Measurements from ENCODE around the gene ZBTB7C.

ZBTB7C gene

DNA sequence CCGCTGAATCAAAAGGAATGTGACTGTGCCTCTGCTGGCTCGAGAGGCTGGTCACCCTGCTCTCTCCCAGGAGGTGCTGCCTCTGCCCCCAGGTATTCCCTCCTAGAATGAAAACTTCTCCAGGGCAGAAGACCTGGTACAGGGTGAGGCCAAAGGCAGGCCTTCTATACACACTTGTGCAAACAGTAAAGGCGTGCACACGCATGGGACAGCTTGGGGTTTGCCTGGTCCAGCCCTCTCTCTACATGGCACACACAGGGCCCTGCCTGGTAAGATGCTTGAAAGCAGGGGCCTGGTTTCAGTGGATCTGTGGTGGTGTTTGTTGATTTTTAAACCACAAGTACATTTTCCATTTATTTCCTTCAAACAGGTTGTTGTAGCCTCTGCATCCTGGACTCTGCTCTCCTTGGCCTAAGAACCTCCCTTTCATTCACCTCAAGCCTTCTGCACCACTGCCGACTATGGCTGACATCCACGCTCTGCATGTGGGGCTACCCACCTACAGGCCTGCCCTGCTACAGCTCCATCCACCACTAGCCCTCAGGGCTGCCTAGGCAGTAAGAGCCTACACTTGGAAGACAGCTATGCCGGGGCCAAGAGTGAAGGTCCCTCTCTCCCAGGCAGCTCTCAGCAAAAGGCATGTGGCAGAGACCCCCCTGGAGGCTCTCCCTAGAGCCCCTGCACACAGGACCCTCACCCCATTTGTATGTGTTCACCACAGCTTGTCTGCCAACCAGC, 190.7 kb downstream of the ZBTB7C start:
- DNase-seq (ENCODE audit: low read depth in 2 of 2): no peak

DNA sequence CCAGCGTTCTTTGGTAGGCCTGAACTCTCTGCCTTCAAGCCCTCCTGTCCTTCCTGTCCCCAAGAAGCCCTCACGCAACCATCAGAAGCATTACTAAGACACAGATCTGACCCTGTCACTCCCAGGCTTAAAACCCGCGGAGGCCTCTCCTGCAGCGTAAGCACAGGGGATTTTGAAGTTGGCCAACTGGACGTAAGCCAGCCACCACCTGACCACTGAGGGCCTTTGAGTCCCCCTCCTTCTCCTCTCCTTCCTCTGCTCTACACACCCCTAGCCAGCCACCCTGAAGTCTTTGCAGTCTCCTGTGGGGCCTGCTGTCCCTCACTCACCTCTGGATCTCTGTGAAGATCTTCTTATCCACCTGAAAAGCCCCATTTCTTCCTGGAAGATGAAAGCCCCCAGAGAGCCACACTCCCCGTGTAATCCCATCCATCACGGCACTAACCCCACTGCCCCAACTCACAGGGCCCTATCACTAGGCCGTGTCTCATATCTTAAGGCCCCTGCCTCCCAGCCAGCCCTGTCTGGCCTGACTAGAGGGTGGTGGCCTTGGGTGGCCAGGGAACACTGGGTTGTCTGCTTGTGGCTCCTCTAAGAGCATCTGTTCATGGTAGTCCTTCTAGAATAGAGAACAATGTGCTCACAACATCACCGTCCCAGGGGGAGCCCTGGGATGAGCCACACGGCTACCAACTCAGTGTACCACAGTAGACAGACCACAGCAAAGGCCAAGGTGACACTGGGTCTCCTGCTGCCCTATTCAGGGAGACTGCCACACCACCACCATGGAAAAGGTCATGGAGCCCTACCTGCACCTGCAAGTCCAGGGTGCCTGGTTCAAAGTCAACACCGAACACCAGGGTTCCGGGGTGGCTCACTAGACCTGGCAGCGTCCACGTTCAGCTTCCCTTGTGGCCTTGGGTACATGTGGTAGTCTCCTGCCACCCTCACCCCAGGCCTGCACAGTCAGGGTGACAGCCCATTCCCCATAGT, 191.6 kb downstream of the ZBTB7C start:
- DNase-seq (ENCODE audit: low read depth in 2 of 2): no peak

DNA sequence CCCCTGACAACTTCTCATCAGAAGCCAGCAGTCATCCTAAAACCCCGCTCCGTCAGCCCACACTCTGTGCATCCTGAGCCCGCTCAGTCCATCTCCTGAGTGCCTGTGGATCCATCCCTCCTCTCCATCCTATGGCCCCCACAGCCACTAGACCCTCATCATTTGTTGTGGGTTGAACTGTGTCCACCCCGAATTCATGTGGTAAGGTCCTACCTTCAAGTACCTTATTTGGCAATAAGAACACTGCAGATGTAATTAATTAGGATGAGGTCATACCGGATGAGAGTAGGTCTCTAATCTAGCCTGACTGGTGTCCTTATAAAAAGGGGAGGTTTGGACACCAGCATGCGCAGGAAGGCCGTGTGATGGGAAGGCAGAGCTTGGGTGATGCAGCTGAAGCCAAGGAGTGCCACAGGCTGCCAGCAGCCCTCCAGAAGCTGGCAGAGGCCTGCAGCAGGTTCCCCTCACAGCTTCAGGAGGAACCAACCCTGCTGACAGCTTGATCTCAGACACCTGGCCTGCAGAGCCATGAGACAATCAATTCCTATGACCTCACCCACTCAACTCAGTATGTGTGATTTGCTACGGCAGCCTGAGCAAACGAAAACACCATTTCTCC, 192.4 kb downstream of the ZBTB7C start:
- no peak for DNase-seq (ENCODE audit: low read depth in 2 of 2)

DNA sequence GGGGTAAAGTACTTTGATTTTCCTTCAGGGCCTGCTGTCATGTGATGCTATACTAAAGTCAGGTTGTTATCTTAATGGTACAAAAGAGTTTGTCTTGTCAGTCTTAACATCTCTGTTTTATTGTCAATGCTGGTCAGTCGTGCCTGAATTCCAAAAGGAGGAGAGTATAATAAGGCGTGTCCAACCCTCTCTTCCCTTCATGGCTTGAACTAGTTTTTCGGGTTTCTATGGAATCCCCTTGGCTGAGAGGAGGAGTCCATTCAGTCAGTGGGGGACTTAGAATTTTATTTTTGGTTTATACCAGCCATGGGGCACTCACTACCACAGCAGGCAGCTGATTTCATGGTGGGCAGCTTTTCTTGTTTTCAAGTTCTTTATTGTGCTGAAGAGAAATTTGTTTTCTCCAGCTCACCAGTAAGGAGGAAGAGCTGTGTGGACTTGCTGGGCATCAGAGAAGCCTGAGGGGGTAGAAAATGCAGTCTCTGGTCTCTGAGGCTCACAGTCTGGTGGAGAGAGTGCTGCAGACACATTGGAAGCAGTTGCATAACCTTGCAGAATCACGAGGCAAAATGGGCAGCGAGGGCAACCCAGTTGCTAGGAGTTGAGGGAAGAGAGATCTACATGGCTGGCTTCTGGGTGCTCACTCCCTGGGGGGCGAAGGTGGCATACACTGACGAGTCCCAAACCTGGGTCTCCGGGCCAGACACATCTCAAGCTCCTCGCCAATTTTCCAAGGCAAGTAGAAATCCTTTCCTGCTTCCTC, 193.1 kb downstream of the ZBTB7C start:
- no peak for DNase-seq (ENCODE audit: low read depth in 2 of 2)

DNA sequence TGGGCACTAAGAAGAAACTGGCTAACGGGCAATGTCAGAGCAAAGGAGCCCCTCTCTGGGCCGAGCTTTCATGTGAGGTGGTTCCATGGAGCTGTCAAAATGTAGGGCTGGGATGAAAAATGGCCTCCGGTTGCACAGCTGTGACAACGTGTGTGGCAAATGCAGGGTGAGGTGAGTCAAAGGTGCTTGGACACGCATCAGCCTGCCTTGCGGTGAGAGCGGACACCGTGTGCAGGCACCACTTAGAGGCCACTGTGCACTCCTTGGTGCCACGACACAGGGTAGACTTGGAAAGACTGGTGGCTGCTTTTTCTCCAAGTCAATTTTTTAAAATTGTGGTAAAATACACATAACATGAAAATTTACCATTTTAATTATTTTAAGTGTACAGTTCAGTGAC, 195.4 kb downstream of the ZBTB7C start:
- DNase-seq (ENCODE audit: low read depth in 2 of 2): no peak

DNA sequence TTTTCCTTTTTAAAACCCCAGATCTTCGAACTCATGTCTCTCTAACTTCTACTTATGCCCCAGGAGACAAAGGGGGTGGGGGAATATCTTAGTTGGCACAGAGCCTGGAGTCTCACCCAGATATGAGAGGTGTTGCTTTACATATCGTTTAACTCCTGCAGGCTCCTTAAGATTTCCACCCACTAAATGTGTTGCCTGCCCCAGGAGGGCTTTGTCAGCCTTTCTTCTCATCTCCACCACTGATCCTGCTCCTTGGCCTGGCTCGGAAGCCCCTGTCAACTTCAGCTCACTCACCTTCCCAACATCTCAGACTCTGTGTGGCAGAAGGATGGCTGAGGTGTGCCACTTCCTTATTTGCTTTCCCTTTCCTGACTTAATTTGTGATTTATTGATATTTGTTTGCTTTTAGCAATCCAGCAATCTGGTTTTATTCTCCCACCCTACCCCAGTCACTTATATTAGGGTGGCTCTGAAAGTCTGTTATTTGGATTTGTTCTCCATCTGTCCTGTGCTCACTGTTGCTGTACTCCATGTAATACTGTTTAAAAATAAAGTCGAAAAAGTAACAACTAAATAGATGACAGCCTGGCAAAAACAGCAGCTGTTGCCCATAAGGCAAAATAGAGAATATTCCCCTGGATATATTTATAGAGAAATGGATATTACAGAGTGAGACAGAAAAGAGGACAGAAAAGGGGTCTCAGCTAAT, 200.6 kb downstream of the ZBTB7C start:
- DNase-seq (ENCODE audit: low read depth in 2 of 2): no peak

DNA sequence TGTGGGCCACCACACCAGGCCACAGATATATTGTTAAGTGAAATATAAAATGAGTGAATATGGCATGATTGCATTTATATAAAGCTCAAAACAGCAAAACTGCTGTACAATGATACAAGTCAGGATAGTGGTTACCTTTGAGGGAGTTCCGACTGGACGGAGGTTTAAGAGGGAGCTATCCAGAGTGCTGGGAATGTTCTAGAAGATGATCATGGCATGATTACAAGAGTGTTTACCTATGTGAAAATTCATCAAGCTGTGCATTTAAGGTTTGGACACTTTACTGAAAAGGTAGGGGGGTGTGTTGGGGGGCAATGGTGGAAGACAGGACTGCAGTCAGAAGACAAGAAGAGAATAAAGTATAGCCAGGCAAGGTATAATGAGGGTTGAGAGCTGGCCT, 201.4 kb downstream of the ZBTB7C start:
- DNase-seq (ENCODE audit: low read depth in 2 of 2): no peak

DNA sequence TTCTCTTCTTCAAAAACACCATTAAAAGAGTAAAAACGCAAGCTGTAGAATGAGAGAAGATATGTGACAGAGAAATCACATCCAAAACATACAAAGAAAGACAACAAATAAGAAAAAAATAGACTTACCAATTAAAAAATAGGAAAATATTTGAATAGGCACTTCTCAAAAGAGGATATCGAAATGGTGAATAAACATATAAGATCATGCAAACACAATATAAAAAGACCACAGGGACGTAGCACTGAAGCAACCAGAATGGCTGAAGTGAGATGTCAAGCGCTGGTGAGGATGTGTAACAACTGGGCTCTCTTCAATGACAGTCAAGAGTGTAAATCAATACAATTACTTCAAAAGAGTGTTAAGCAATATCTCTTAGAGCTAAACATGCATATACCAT, 202.3 kb downstream of the ZBTB7C start:
- no peak for DNase-seq (ENCODE audit: low read depth in 2 of 2)

DNA sequence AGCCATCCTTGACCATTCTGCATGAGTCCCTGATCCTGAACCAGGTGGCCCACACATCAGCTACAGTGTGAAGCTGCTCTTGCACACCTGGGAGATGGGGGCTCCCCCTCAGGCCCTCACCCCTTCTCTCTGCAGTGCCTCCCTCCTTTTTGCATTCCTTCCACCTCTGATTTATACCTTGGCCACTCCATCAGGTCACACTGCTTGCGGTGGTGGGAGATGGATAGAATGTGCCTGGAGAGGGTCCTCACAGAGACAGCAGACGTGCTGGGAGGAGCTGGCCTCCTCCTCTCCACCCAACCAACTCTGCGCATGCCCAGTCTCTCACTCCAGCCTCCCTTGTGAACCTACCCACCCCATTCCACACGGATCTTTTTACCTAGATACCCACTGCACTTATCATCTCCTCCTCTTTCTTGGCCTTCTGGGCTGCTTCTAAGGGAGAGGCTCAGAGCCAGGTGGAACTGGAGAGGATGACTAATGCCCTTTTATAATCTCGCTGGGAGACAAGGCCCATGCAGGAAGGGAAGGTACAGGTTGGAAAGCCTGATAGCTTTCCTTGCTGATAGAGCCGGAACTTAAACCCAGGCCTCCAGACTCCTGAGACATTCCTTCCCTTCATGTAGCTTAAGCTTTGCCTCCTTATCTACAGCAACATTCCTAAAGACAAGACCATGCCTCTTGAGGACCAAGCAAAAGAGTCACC, 205.1 kb downstream of the ZBTB7C start:
- DNase-seq (ENCODE audit: low read depth in 2 of 2): no peak

DNA sequence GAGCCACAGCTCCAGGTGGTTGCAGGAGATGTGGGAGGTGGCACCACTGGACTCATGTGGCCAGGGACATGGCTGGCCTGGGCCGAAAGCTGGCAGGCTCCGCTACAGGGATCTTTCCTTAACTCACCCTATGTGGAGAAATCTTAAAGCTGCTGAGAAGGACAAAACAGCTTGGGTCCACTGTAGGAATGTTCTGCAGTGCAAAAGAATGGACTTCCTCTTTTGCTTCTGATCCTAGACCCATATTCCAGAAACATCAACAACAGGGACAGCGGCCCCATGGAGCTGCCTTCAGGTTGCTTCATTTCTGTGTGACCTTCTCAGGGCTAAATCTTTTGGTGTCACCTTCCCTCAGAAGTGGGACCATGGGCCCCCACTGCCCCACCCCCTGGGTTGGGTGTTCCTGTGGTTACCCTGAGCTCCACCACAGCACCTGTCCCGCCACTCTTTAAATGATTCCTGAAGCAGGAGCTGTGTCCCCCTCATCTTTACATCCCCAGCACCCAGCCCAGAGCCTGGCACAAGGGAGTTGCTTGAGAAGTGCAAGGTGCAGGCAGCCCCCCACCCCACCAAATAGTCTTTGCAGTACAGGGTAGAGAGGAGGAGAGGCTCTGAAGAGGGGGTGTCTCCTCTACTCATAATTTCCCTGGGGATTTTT, 205.8 kb downstream of the ZBTB7C start:
- DNase-seq (ENCODE audit: low read depth in 2 of 2): no peak

DNA sequence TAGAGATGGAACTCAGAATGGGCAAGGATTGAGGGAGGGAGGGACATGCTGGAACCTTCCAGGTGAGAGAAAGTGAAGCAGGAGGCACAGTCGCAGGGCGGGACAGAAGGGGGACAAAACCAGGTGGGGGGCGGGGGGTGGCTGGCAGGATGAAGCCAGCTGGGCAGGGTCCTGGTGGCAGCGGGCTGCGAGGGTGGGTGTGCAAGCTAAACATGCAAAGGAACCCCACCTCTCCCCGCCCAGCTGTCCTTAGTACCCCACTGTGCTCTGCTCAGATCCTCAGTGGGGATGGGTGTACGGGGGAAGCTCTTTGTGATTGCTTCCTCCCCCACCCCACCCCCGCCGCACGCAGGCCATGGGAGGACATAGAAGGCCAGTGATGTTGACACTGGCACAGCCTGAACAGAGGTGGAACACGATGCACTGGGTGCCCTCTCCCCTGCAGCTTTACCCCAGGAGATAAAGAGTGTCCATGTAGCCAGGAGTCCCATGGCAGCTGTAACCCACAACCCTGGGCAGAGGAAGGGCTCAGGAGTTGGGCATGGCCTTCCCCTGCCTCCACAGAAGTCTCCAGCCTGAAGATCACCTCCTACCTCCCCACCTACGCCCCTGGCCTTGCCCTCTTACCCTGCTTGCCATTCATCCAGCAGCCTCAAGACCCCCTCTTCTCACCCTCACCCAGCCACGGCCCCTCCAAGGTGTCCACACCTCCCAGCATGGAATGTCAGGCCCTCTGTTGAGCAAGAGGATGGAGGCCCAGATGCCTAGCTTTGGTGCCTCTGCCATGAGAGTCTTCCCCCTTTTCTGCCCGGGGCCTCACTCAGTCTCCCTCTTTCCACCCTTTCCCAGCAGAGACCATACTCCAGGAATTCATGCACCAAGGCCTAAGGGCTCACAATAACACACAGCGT, 206.6 kb downstream of the ZBTB7C start:
- no peak for DNase-seq (ENCODE audit: low read depth in 2 of 2)

DNA sequence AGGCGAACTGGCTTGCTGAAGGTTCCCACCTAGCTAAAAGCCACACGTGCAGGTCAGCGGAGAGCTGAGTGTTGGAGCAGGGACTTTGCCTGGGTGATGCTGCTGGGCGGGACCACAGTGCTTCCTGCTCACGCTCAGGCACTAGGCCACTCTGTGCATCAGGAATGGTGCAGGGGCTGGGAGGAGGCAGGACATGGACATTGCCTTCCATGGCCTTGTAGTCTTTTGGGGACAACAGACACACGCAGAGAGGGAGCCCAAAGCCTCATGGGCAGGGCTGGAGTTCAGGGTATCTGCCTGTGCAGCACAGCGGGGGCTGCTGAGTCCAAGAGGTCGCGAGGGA, 207.2 kb downstream of the ZBTB7C start:
- DNase-seq (ENCODE audit: low read depth in 2 of 2): no peak

DNA sequence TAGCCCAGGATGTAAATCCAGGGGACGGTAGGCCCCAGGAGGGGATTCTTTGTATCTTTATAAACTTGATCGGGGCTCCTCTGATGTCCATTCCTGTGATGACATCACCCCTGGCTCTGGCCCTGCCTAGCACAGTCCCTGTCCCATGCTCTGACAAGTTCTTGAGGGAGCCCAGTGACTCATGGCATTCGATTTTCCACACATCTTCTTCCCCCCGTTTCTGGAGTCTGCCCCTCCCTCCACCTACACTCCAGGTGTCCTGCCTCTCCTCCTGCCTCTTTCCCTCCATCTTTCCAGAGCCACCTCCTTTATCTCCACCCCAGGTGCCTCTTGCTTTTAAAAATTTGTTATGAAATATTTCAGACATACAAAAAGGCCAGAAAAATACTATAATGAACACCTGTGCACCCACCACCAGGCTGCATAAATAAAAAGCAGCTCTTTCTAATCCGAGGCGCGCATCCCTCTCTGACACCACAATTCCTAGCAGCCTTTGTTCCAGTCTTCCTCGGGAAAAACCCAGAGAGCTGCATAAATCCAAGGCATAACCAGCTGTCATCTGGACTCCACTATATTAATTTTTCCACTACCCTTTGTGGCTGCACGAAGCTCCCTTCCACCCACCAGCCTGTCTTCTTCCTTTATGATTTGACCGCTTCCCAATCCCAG, 207.7 kb downstream of the ZBTB7C start:
- no peak for DNase-seq (ENCODE audit: low read depth in 2 of 2)

DNA sequence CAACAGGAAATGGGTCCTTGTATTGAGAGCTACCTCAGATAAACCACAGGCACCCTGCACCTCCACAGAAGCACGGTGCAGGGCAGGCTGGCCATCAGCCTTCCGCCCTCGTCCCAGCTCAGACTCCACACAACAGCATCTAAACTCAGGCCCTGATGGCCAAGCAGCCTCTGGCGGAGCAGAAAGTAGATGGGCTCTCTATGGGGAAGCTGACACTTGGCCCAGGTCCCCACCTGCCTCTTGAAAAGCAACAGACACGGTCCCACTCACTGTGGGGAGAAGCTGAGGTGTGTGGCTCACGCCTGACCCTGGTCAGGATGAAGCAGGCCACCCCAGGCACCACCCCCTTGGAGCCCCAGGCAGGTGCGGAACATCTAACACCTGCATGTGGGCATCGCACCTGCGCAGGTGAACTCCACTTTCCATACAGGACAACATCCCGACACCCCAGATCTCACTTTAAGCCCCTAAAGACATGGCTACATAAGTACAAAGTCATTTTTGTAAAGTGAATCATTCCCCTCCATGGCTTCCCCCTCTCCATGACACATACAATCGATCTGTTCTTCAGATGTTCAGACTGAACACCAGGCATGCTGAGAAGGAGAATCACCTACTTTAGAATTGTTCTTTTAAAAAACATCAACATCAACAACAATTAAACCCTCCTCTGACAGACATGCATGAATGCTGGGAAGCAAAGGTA, 208.4 kb downstream of the ZBTB7C start:
- DNase-seq (ENCODE audit: low read depth in 2 of 2): no peak

DNA sequence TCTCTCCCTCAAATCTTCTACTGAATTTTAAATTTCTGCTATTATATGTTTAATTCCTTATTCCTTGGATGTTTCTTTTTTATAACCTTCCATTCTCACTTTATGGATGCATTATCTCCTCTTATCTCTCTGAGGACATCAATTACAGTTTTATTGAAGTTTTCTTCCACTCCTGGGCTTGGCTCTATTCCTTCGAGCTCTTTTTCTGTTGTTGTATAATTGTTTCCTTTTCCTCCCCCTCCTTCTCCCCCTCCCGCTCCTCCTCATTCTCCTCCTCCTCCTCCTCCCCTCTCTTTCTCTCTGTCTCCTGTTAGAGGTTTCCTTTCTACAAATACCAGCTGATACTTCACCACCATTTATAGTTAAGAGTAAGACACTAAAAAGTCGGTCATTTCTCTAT, 209.8 kb downstream of the ZBTB7C start:
- no peak for DNase-seq (ENCODE audit: low read depth in 2 of 2)

DNA sequence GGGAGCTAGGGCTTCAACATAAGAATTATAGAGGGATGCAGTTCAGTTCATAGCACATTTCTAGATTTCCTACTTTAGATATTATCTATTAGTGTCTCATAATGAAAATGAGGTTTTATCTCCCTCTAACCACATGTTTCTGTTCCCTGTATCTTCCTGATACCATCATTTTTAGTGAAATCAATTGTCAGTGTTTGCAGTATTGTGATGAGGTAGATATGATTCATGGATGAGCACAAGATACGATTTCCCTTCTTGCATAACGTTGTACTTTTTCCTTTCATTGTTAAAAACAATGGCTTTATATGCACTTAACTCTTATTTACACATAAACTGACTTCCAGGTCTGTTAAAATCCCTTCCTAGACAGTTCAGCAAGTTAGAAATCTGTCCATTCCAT, 211.4 kb downstream of the ZBTB7C start:
- no peak for DNase-seq (ENCODE audit: low read depth in 2 of 2)

DNA sequence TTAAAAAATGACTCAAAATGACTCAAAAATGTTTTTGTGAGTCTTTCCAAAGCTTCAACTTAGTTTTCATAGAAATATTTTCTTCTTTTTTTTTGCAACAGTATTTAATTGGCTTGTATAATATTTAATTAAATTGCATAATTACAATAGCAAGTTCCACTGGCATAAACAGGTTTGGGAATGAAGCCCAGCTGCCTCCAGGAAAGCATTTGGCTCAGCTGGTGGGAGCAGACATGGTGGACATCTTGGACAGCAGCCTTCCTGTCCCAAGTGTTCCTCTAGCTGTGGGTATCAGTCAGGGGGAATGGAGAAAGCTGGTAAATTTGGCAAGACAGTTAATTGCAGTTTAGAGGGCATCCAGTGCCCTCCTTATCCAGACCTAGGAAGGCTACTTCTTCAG, 213.4 kb downstream of the ZBTB7C start:
- DNase-seq (ENCODE audit: low read depth in 2 of 2): no peak

All from stimulated activated CD4-positive, alpha-beta T cell treated with anti-CD3 and anti-CD28 coated beads, Interleukin-4, amount 100 ng/mL, for 48 hours (primary cell).